Kidney (tissue), 14 donors: Measurements from ENCODE around the gene GORASP1. TPM values are rescaled to one million over a fixed set of nuclear protein-coding genes. Genes with fewer than 3 reads are reported as not detected.

Experiments
- DNase-seq, 5 donors: peaks; one replicate each; pipeline ENCODE4 v3.0.0-alpha.2; 2013 to 2020
- FAIRE-seq: peaks from 2 replicates; lab custom pipeline; 2012; peaks lifted over from hg19 to GRCh38; lab: Jason Lieb, UNC
- H3K27ac ChIP-seq, 2 donors: one replicate each; pipeline ENCODE4 v1.7.0; 2013; ENCODE audit warnings: low read depth in 2 of 2, low read length in 2 of 2, inconsistent platforms in 1 of 2
- H3K27me3 ChIP-seq: one replicate; pipeline ENCODE4 v1.7.1; 2013; ENCODE audit warnings: low read length, inconsistent platforms; ENCODE audit not compliant: control insufficient read depth, insufficient read depth
- H3K36me3 ChIP-seq, 3 donors: one replicate each; pipeline versions ENCODE4 v1.7.0 to v1.7.1; 2013; ENCODE audit warnings: low read length in 3 of 3, control low read depth in 1 of 3, inconsistent platforms in 1 of 3; ENCODE audit not compliant: insufficient read depth in 3 of 3, control insufficient read depth in 2 of 3
- H3K4me1 ChIP-seq, 3 donors: one replicate each; pipeline versions ENCODE4 v1.7.0 to v1.7.1; 2013; ENCODE audit warnings: low read length in 3 of 3, inconsistent platforms in 1 of 3, low read depth in 1 of 3; ENCODE audit not compliant: control insufficient read depth in 2 of 3, insufficient read depth in 2 of 3
- H3K4me3 ChIP-seq, 3 donors: one replicate each; pipeline versions ENCODE4 v1.7.0 to v1.8.1; 2013; ENCODE audit warnings: low read length in 3 of 3, control low read depth in 1 of 3, inconsistent platforms in 1 of 3
- H3K9ac ChIP-seq, 3 donors: one replicate each; pipeline versions ENCODE4 v1.7.0 to v1.7.1; 2013; ENCODE audit warnings: low read length in 3 of 3, control low read depth in 1 of 3, inconsistent platforms in 1 of 3
- H3K9me3 ChIP-seq, 3 donors: one replicate each; pipeline versions ENCODE4 v1.7.0 to v1.7.1; 2013; ENCODE audit warnings: low read length in 3 of 3, control low read depth in 1 of 3, inconsistent platforms in 1 of 3; ENCODE audit not compliant: control insufficient read depth in 2 of 3, insufficient read depth in 1 of 3
- intact Hi-C: fragments of 100-400 bp; cut with DNase I; formaldehyde crosslinking; loops from one replicate; pipeline ENCODE4 v1.11.1; 2022
- polyA plus RNA-seq: library from polyadenylated mRNA; stranded (reverse); fragments of 350-450 nt; fragmentation: Illumina TruSeq; extraction: RNeasy Lipid Tissue Mini Kit (QIAGEN cat#74804); gene quantifications from one replicate; pipeline ENCODE4 v1.2.3, GENCODE V29; 2014; ENCODE audit warnings: low read depth, low replicate concordance; ENCODE audit not compliant: insufficient read depth
- total RNA-seq: library from RNA; stranded (reverse); fragmentation: NEBNext Ultra II Directional; extraction: Animal tissue kit (Norgen Biotek cat#: 25700); gene quantifications from one replicate; pipeline ENCODE4 v1.2.1, GENCODE V29; 2021
- TF ChIP-seq, protein P1 (sequence below): IDR thresholded peaks from 3 replicates; pipeline ENCODE4 v1.5.1; 2012; ENCODE audit warnings: mild to moderate bottlenecking, moderate library complexity, borderline replicate concordance; ENCODE audit not compliant: insufficient read depth; ENCODE audit errors: extremely low read depth
- donor health status: control.
- donor health status: control.
- donor health status: control.
- donor health status: control.
- donor health status: control.
- donor health status: DM: yes; HTN: yes; CAD: no.
- donor health status: Normal renal cell carcinoma (clear cell type).

The GORASP1 gene
- total and polyA plus RNA-seq, 2 donors from 2014 or later, result 38.8 to 70.9 TPM

GRCh38 chr3:39082666-39083313 lies 24.6 kb downstream of the GORASP1 start:
- Histone ChIP-seq H3K9ac (no peak overlapping the region), H3K9me3 (no peaks in the 10 kb centered on the region), H3K27me3 (no peaks in the 10 kb centered on the region), H3K36me3 (peaks cover 9 to 23% (median 23%) of the 10 kb centered on the region in 3 donors), H3K27ac (no peak overlapping the region), H3K4me1 (no peaks in the 10 kb centered on the region), H3K4me3 (no peak overlapping the region)
- DNase-seq (no peak), FAIRE-seq (no peak)
- intact Hi-C loops, result no loop called here
- TF ChIP-seq, protein P1, sequence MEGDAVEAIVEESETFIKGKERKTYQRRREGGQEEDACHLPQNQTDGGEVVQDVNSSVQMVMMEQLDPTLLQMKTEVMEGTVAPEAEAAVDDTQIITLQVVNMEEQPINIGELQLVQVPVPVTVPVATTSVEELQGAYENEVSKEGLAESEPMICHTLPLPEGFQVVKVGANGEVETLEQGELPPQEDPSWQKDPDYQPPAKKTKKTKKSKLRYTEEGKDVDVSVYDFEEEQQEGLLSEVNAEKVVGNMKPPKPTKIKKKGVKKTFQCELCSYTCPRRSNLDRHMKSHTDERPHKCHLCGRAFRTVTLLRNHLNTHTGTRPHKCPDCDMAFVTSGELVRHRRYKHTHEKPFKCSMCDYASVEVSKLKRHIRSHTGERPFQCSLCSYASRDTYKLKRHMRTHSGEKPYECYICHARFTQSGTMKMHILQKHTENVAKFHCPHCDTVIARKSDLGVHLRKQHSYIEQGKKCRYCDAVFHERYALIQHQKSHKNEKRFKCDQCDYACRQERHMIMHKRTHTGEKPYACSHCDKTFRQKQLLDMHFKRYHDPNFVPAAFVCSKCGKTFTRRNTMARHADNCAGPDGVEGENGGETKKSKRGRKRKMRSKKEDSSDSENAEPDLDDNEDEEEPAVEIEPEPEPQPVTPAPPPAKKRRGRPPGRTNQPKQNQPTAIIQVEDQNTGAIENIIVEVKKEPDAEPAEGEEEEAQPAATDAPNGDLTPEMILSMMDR, result no peak

- DNase-seq, result no peak
- intact Hi-C loops, result no loop called here
- Histone ChIP-seq H3K27ac (no peak overlapping the region), H3K9ac (no peak overlapping the region), H3K4me1 (no peaks in the 10 kb centered on the region), H3K27me3 (no peaks in the 10 kb centered on the region), H3K9me3 (no peaks in the 10 kb centered on the region), H3K4me3 (no peak overlapping the region), H3K36me3 (peaks cover 10 to 29% (median 19%) of the 10 kb centered on the region in 3 donors)
- TF ChIP-seq, protein P1, result no peak
- no peak for FAIRE-seq
Measured at GRCh38 chr3:39080026-39080425, 27.4 kb downstream of the GORASP1 start.

DNA sequence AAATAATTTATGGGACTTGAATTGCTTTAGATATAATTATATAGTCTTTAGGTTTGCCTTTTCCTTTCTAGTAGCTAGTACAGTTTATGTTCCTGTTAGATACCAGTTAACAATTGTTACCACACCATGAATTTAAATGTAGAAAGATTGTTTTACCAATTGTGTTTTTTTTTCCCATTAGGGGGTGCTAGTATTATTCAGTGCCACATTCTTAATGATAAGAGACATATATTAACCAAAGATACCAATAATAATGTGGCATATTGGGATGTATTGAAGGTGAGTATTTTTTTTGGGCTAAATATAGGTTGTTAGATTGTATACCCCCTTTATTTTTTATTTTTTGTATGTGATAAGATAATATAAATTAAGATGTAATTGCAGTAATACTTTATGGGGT lies 27.9 kb downstream of the GORASP1 start:
- FAIRE-seq (no peak), DNase-seq (no peak)
- Histone ChIP-seq H3K4me1 (no peaks in the 10 kb centered on the region), H3K27ac (no peak overlapping the region), H3K9ac (no peak overlapping the region), H3K4me3 (no peak overlapping the region), H3K27me3 (no peaks in the 10 kb centered on the region), H3K9me3 (no peaks in the 10 kb centered on the region), H3K36me3 (peaks cover 10 to 31% (median 21%) of the 10 kb centered on the region in 3 donors)
- intact Hi-C loops, result no loop called here
- TF ChIP-seq, protein P1, result no peak

GRCh38 chr3:39075910-39076309 lies 31.5 kb downstream of the GORASP1 start:
- Histone ChIP-seq H3K9me3 (no peaks in the 10 kb centered on the region), H3K36me3 (peaks cover 13 to 54% (median 28%) of the 10 kb centered on the region in 3 donors), H3K9ac (no peak overlapping the region), H3K4me1 (no peaks in the 10 kb centered on the region), H3K27ac (no peak overlapping the region), H3K4me3 (no peak overlapping the region), H3K27me3 (no peaks in the 10 kb centered on the region)
- no peak for DNase-seq
- TF ChIP-seq, protein P1, result no peak
- intact Hi-C loops, result no loop called here
- no peak for FAIRE-seq
